Right atrium auricular region (tissue), 2 donors: Measurements from ENCODE around the gene OAS3. TPM values are rescaled to one million over a fixed set of nuclear protein-coding genes. Genes with fewer than 3 reads are reported as not detected.

Experiments used
- DNase-seq: peaks from one replicate; pipeline ENCODE4 v3.0.0-alpha.2; 2019; ENCODE audit warnings: low spot score
- H3K27ac ChIP-seq, 2 donors: fragments of 200-600 bp; sonication (generic); 1 replicate in 1 of 2; 2 replicates in 1 of 2; pipeline ENCODE4 v1.5.1; 2016 to 2019
- H3K27me3 ChIP-seq, 2 donors: fragments of 200-600 bp; sonication (generic); one replicate each; pipeline versions ENCODE4 v1.5.1 to v1.6.0; 2017 to 2019
- H3K36me3 ChIP-seq: fragments of 200-600 bp; sonication (generic); one replicate; pipeline ENCODE4 v1.5.1; 2016
- H3K4me1 ChIP-seq, 2 donors: fragments of 200-600 bp; sonication (generic); one replicate each; pipeline versions ENCODE4 v1.5.1 to v1.6.0; 2017 to 2019
- H3K4me3 ChIP-seq, 2 donors: fragments of 200-600 bp; sonication (generic); 1 replicate in 1 of 2; 2 replicates in 1 of 2; pipeline ENCODE4 v1.5.1; 2017 to 2019; ENCODE audit warnings: mild to moderate bottlenecking in 1 of 2, moderate library complexity in 1 of 2
- H3K9me3 ChIP-seq, 2 donors: fragments of 200-600 bp; sonication (generic); one replicate each; pipeline ENCODE4 v1.5.1; 2019
- total RNA-seq, 2 donors: library from RNA; depleted of rRNA; stranded (reverse); fragments of >200 nt; gene quantifications; one replicate each; pipeline ENCODE4 v1.1.0, GENCODE V29; 2016
- TF ChIP-seq, protein P1 (sequence below), 2 donors: fragments of 200-600 bp; sonication (generic); IDR thresholded peaks; one replicate each; pipeline ENCODE4 v1.5.1; 2019; ENCODE audit warnings: antibody characterized with exemption in 2 of 2

Gene OAS3
- total RNA-seq, 2 donors from 2014 or later, result 2.7 to 5.8 TPM

DNA sequence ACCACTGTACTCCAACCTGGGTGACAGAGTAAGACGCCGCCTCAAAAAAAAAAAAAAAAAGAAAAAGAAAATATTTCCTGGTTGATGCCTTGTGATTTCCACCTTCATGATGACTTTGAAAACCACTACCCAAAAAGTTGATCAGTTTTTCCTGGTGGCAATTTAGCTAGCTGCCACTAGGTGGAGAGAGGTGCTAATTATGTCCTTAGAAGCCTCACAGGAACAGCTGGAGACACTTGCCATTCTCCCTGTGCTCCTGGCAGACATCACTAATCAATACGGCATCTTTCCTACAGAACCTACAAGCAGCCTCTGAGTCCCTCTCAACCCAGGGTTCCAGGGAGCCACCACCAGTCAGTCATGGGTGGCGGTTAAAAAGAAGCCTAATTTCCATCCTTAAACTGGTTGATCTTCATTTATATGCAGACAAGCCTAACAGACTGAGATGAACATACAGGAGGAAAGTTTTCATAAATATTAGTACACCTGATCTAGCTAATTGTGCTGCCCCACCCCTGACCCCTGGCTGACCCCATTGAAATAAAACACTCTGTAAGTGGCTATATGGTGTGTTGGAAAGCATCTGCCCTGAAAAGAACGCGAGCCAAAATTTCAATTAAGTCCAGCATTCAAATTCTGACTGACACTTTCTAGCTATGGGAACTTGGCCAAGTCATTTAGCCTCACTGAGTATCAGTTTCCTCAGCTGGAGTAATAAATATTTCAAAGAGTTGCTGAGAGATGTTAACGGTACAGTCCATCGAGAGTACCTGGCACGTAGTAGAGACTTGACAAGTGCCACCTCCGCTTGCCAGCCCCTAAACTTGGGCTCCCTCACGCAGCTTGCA is 37.8 kb upstream of the OAS3 start:
- Histone ChIP-seq H3K27ac (no peak overlapping the region), H3K36me3 (no peaks in the 10 kb centered on the region), H3K4me1 (peaks cover 0 to 6% of the 10 kb centered on the region in 2 donors), H3K9me3 (no peaks in the 10 kb centered on the region), H3K27me3 (no peaks in the 10 kb centered on the region), H3K4me3 (no peak overlapping the region)
- TF ChIP-seq, protein P1, sequence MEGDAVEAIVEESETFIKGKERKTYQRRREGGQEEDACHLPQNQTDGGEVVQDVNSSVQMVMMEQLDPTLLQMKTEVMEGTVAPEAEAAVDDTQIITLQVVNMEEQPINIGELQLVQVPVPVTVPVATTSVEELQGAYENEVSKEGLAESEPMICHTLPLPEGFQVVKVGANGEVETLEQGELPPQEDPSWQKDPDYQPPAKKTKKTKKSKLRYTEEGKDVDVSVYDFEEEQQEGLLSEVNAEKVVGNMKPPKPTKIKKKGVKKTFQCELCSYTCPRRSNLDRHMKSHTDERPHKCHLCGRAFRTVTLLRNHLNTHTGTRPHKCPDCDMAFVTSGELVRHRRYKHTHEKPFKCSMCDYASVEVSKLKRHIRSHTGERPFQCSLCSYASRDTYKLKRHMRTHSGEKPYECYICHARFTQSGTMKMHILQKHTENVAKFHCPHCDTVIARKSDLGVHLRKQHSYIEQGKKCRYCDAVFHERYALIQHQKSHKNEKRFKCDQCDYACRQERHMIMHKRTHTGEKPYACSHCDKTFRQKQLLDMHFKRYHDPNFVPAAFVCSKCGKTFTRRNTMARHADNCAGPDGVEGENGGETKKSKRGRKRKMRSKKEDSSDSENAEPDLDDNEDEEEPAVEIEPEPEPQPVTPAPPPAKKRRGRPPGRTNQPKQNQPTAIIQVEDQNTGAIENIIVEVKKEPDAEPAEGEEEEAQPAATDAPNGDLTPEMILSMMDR (IDR thresholded peaks at IDR 0.05), result peak; percentile 23 to 71
- no peak for DNase-seq

DNA sequence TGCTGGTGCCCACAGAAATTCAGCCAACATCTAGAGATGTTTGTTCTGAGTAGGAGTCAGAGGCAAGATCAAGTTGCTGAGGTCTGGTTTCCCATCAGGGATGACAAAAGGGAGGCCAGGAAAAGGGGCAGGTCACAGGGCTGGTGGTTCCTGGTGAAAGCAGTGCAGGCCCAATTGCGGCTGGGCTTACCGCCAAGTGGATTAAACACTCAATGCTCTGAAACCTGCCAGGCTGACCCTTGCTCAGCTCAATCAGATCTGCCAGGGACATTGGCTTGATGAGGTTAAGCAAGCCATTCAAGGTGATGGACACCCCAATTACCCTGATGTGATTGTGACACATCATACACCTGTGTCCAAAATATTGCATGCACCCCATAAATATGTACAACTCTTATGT is 37.0 kb upstream of the OAS3 start:
- no peak for DNase-seq
- Histone ChIP-seq H3K9me3 (no peaks in the 10 kb centered on the region), H3K4me1 (peaks cover 0 to 14% of the 10 kb centered on the region in 2 donors), H3K27me3 (no peaks in the 10 kb centered on the region), H3K4me3 (no peak overlapping the region), H3K36me3 (no peaks in the 10 kb centered on the region), H3K27ac (no peak overlapping the region)
- TF ChIP-seq, protein P1 (IDR thresholded peaks at IDR 0.05), result no peak

DNA sequence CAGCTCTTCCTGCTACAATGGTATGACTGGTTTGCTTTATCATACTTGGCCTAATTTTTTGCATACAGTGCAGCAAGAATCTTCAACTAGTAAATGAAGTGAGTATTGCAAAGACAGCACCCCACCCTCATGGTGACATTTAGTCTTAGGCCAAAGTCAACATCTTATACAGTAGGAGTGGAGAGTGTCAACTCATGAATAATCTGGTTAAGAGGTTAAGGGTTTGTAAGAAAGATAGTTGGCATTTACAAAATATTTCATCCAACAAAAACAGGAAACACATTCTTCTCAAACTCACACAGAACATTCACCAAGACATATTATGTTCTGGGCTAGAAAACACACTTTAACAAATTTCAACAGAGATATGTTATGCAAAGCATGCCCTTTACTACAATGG is 33.7 kb upstream of the OAS3 start:
- H3K36me3 ChIP-seq, result no peaks in the 10 kb centered on the region
- H3K27ac ChIP-seq, result no peak overlapping the region
- H3K9me3 ChIP-seq, result no peaks in the 10 kb centered on the region
- DNase-seq, result no peak
- no peaks in the 10 kb centered on the region for H3K27me3 ChIP-seq
- TF ChIP-seq, protein P1 (IDR thresholded peaks at IDR 0.05), result no peak
- peaks cover 0 to 39% of the 10 kb centered on the region in 2 donors for H3K4me1 ChIP-seq
- no peak overlapping the region for H3K4me3 ChIP-seq

DNA sequence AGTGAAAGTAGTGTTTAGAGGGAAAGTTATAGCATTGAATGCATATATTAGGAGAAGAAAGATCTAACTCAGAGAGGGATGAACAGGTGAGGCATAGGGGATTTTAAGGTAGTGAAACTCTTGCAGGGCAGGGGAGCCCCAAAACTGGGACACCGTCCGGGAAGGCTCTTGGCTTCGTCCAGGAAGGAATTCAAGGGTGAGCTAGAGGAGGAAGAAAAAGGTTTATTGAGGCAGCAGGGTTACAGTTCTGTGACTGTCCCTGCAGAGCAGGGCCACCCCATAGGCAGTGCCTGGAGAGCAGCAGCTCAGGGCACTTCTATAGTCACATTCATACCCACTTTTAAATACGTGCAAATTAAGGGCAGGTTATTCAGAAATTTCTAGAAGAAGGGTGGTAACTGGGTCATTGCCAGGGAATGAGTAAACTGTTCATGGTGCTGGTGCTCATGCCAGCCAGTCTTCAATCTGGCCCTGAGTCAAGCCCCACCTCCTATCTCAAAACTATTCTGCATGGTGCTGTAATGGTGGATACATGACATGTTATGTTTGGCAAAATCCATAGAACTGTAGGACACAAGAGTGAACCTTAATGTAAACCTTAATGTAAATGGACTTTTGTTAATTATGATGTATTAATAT is 32.7 kb upstream of the OAS3 start:
- Histone ChIP-seq H3K4me3 (no peak overlapping the region), H3K27me3 (no peaks in the 10 kb centered on the region), H3K9me3 (no peaks in the 10 kb centered on the region), H3K4me1 (peaks cover 0 to 39% of the 10 kb centered on the region in 2 donors), H3K27ac (no peak overlapping the region), H3K36me3 (no peaks in the 10 kb centered on the region)
- no peak for DNase-seq
- TF ChIP-seq, protein P1 (IDR thresholded peaks at IDR 0.05), result no peak

DNA sequence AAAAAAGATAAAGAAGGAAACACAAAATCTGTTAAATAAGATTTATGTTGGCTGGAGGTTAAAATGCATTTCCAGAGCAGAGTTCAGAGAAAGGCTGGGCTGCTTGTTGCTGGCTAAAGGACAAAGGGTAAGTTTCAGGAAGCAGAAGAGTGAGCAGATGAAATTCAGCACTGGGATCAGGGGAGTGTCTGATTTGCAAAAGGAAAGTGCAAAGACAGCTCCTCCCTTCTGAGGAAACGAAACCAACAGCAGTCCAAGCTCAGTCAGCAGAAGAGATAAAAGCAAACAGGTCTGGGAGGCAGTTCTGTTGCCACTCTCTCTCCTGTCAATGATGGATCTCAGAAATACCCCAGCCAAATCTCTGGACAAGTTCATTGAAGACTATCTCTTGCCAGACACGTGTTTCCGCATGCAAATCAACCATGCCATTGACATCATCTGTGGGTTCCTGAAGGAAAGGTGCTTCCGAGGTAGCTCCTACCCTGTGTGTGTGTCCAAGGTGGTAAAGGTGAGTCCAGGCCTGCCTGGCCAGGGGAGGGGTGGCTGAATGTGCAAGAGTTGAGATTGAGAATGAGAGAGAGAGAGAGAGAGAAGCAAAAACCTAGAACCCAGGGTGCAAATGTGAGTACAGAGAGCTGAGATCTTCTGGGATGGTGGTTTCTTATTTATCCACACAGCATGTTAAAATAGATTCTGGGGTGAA is 31.4 kb upstream of the OAS3 start, which contains the start of gene OAS1:
TSS of gene OAS1 (plus strand) at position 251 of the 703 bp plus-strand sequence. CDS start at position 329, 78 bp downstream.
- peak within 1 kb of the TSS; percentile 40 to 51 for H3K4me3 ChIP-seq
- H3K27me3 ChIP-seq, result no peaks in the 10 kb centered on the region
- H3K27ac ChIP-seq, result peak within 1 kb of the TSS; percentile 63 to 65
- no peak for DNase-seq
- H3K4me1 ChIP-seq, result peaks cover 0 to 39% of the 10 kb centered on the region in 2 donors
- H3K36me3 ChIP-seq, result no peaks in the 10 kb centered on the region
- TF ChIP-seq, protein P1 (IDR thresholded peaks at IDR 0.05), result no peak
- peaks cover 0 to 3% of the 10 kb centered on the region in 2 donors for H3K9me3 ChIP-seq
